ENCODE measurements around the gene HSPB7. TPM values are rescaled to one million over a fixed set of nuclear protein-coding genes. Genes with fewer than 3 reads are reported as not detected.
"Not testable (repeated sequence)": the region's sequence is repeated elsewhere in the genome, so short reads cannot be mapped to it uniquely, and the experiment has no call there.

The HSPB7 gene
- total RNA-seq, 2 donors from 2014 or later: not detected

DNA sequence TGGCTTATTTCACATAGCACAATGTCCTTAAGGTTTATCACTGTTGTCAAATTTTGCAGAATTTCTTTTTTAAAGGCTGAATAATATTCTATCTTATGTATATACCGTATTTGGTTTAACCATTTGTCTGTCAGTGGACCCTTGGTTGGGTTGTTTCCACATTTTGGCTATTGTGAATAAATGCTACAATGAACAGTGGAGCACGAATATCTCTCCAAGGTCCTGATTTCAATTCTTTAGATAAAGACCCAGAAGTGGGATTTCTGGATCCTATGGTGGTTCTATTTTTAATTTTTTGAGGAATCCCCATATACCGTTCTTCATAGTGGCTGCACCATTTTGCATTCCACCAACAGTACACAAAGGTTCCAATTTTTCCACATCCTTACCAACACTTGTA is 36.2 kb downstream of the HSPB7 start:
- H3K9me3 Mint-ChIP-seq: no peaks in the 10 kb centered on the region
- H3K27me3 Mint-ChIP-seq: peaks cover 14 to 16% of the 10 kb centered on the region in 2 donors
- H3K27ac Mint-ChIP-seq: no peak overlapping the region
- peaks cover 8 to 9% of the 10 kb centered on the region in 2 donors for H3K4me1 Mint-ChIP-seq (ENCODE audit: low read depth in 2 of 2)
- no peak for ATAC-seq
- H3K4me3 Mint-ChIP-seq: no peak overlapping the region
- DNase-seq (ENCODE audit: low spot score): no peak
- H3K36me3 Mint-ChIP-seq: no peaks in the 10 kb centered on the region

DNA sequence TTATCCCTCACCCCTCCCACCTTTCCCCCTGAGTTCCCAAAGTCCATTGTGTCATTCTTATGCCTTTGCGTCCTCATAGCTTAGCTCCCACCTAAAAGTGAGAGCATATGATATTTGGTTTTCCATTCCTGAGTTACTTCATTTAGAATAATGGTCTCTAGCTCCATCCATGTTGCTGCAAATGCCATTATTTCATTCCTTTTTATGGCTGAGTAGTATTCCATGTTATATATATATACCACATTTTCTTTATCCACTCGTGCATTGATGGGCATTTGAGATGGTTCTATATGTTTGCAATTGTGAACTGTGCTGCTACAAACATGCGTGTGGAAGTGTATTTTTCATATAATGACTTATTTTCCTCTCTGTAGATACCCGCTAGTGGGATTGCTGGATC is 39.9 kb downstream of the HSPB7 start:
- not testable (repeated sequence) for H3K4me3 Mint-ChIP-seq; H3K9me3 Mint-ChIP-seq; ATAC-seq; H3K27me3 Mint-ChIP-seq; H3K36me3 Mint-ChIP-seq; DNase-seq (ENCODE audit: low spot score); H3K27ac Mint-ChIP-seq
- peaks cover 21 to 24% of the 10 kb centered on the region in 2 donors for H3K4me1 Mint-ChIP-seq (ENCODE audit: low read depth in 2 of 2)

DNA sequence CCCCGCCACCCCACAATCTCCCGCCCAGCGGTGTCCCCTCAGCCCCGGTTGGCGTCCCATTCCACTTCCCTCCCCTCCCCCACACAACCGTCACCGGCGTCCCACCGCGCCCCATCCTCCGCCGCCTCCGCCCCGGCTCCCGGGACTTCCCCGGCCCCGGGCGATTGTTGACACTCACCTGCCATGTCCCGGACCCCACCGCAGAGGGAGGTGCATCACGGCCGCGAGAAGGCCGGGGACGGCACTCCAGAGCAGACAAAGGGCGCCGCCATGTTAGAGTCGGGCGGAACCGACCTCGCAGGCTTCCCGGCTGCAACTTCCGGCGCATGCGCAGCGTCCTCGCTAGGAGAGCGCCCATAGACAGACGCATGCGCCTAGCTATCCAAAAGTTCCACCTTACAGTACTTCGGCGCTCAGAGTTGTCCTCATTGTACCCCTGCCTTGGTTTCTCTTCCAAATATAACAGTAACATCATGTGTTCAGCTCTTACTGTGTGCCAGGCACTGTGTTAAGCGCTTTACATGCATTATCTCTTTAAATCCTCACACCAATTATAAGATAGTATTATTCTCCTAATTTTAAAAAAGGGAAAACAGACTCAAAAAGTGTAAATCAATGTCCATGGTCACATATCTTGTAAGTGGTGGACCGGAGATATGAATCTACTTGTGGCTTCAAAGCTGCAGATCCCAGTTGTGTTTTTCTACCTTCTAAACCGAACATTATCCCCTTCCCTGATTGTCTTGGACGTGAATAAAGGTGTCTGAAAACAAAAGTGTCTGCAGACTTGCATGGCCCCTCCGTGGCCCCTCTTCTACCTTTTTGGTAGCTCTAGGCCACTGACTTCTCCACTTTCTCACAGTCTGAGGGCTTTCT is 41.8 kb downstream of the HSPB7 start, which contains the start of gene ZBTB17:
Gene ZBTB17 (minus strand): TSS at position 297 of the 876 bp plus-strand sequence. CDS start 27,606 bp downstream, outside the sequence.
- peak; percentile 93 to 95 for ATAC-seq
- peak; percentile 95 for DNase-seq (ENCODE audit: low spot score)
- Mint-ChIP-seq H3K4me1 (ENCODE audit: low read depth in 2 of 2) (peaks cover 33 to 37% of the 10 kb centered on the region in 2 donors), H3K4me3 (peak within 1 kb of the TSS; percentile 96), H3K36me3 (peaks cover 14% of the 10 kb centered on the region), H3K27me3 (peaks cover 0 to 5% of the 10 kb centered on the region in 2 donors), H3K9me3 (no peaks in the 10 kb centered on the region), H3K27ac (peak within 1 kb of the TSS; percentile 86 to 95)

DNA sequence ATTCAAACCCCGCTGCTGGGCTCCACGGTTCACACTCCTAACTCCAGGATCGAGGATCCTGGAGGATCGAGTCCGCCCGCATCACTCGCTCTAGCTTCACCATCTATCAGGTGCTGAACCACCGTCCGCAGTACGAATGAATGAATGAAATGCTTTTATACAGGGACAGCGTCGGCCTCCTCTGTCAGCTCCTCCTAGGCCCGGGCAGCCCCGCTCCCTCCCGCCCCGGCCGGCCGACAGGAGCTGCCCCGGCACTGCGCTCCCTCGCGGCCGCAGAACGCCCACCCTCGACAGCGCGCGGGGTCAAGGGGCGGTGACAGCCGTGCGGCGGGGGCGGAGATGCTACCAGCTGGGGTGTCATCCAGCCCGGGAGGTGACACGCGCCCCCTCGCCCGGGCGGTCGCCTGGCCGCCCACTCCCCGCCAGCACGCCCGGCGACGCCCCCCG is 42.5 kb downstream of the HSPB7 start:
- peak overlapping the region; percentile 86 to 95 for H3K27ac Mint-ChIP-seq
- no peaks in the 10 kb centered on the region for H3K9me3 Mint-ChIP-seq
- H3K4me1 Mint-ChIP-seq (ENCODE audit: low read depth in 2 of 2): peaks cover 33 to 41% of the 10 kb centered on the region in 2 donors
- peak; percentile 93 for ATAC-seq
- H3K4me3 Mint-ChIP-seq: peak overlapping the region; percentile 96
- peaks cover 0 to 5% of the 10 kb centered on the region in 2 donors for H3K27me3 Mint-ChIP-seq
- peaks cover 14% of the 10 kb centered on the region for H3K36me3 Mint-ChIP-seq
- peak; percentile 92 for DNase-seq (ENCODE audit: low spot score)

DNA sequence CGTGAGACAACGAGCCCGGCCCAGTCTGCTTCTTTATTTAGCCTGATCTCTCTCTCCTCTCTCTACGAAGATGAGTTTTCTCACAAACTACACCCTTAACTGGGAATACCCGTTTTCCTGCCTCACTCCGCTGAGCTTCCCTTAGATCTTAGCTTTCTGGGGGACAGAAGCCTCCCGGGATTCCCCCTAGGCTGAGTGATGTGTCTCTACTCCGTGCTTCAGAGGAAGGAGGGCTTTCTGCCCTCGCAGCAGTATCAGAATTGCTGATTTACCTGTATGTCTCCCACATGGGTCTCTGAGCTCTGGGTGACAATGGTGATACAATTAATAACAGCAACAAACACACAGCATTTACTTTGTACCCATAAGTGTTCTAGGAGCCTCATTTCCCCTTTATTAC is 43.0 kb downstream of the HSPB7 start:
- H3K4me3 Mint-ChIP-seq: peak overlapping the region; percentile 96
- ATAC-seq (no peak), DNase-seq (ENCODE audit: low spot score) (no peak)
- H3K4me1 Mint-ChIP-seq (ENCODE audit: low read depth in 2 of 2): peaks cover 36 to 45% of the 10 kb centered on the region in 2 donors
- H3K27me3 Mint-ChIP-seq: peaks cover 0 to 5% of the 10 kb centered on the region in 2 donors
- peak overlapping the region; percentile 86 to 95 for H3K27ac Mint-ChIP-seq
- H3K9me3 Mint-ChIP-seq: no peaks in the 10 kb centered on the region
- peaks cover 19% of the 10 kb centered on the region for H3K36me3 Mint-ChIP-seq

DNA sequence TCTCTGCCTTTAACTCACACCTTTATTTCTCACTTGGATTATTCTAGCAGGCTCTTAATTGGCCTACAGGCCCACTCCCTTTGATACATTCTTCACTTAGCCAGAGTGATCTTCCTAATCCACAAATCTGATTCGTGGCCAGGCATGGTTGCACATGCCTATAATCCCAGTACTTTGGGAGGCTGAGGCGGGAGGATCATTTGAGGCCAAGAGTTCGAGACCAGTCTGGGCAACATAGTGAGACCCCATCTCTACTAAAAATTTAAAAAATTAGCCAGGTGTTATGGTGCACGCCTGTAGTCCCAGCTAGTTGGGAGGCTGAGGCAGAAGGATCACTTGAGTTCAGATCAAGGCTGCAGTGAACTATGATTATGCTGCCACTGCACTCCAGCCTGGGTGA is 44.1 kb downstream of the HSPB7 start:
- H3K4me1 Mint-ChIP-seq (ENCODE audit: low read depth in 2 of 2): peaks cover 38 to 46% of the 10 kb centered on the region in 2 donors
- H3K27ac Mint-ChIP-seq: peak overlapping the region in 1 of 2 donors; percentile 32
- H3K27me3 Mint-ChIP-seq: no peaks in the 10 kb centered on the region
- peaks cover 20% of the 10 kb centered on the region for H3K36me3 Mint-ChIP-seq
- no peaks in the 10 kb centered on the region for H3K9me3 Mint-ChIP-seq
- peak overlapping the region; percentile 1 for H3K4me3 Mint-ChIP-seq
- DNase-seq (ENCODE audit: low spot score) (no peak), ATAC-seq (no peak)

DNA sequence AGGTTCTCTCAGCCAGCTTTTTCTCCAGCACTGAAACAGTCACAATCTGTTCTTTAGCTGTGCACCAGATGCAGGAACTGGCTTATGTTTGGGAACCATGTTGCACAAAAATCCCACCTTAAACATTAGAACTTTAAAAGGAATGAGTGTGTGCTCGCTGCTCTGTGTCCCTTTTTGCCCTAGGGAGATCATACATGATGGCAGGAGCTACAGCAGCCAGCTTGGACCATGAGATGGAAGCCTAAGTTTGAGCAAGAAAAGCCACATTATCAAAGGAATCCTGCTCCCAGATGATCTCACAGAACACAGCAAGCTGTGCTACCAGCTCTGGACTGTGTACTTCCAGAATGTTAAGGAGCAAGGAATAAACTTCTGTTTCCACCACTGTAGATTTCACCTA is 45.4 kb downstream of the HSPB7 start:
- H3K4me1 Mint-ChIP-seq (ENCODE audit: low read depth in 2 of 2): peaks cover 49 to 57% of the 10 kb centered on the region in 2 donors
- peaks cover 31% of the 10 kb centered on the region for H3K36me3 Mint-ChIP-seq

DNA sequence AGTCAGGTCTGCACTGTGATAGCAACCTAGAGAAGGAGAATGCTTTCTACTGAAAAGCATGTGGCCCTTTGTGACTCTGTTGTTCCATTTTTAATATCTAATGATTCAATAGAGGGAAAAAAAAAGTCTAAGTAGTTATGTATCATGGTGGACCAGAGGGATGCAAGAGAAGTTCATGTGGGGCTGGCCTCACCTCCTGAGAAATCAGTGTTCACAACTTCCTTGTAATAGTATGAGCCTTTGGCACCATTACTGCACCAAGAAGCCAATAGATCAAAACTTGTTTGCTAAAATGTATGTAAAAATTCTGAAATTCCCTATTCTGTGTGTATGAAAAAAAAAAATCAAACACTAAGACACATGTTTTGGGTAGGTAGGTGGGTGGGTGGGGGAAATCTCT is 46.9 kb downstream of the HSPB7 start:
- no peak overlapping the region for H3K4me3 Mint-ChIP-seq
- peaks cover 54 to 63% of the 10 kb centered on the region in 2 donors for H3K4me1 Mint-ChIP-seq (ENCODE audit: low read depth in 2 of 2)

More for the DNA sequence above, 45.4 kb downstream of the HSPB7 start:
- peak overlapping the region in 1 of 2 donors; percentile 66 for H3K27ac Mint-ChIP-seq
- H3K4me3 Mint-ChIP-seq: peak overlapping the region; percentile 40
- no peaks in the 10 kb centered on the region for H3K9me3 Mint-ChIP-seq
- no peak for DNase-seq (ENCODE audit: low spot score)
- no peak for ATAC-seq
- no peaks in the 10 kb centered on the region for H3K27me3 Mint-ChIP-seq

DNA sequence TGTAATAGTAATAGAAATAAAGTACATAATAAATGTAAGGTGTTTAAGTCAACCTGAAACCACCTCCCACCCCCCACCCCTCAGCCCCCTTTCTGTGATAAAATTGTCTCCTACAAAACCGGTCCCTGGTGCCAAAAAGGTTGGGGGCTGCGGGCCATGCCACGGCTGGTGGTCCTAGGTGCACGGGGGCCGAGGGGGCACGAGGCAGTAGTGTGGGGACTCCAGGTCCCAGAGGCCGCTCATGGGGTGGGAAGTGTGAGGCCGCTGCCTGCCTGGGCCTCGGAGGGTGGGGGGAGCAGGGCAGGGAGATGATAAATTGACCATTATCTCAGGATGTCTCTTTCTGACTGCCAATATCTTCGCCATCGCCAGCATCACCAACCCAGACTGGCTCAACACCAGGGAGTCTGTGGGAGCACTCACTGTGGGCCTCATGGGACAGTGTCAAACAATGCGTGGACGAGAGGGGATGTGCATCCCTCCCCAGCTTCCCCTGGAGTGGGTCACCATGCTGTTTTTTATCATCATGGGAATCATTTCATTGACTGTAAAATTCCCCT is 48.4 kb downstream of the HSPB7 start:
- ATAC-seq: no peak
- H3K36me3 Mint-ChIP-seq: peaks cover 31% of the 10 kb centered on the region
- H3K4me1 Mint-ChIP-seq (ENCODE audit: low read depth in 2 of 2): peaks cover 59 to 69% of the 10 kb centered on the region in 2 donors

More for the DNA sequence above, 46.9 kb downstream of the HSPB7 start:
- DNase-seq (ENCODE audit: low spot score): no peak
- Mint-ChIP-seq H3K36me3 (peaks cover 31% of the 10 kb centered on the region), H3K27me3 (no peaks in the 10 kb centered on the region), H3K27ac (no peak overlapping the region), H3K9me3 (no peaks in the 10 kb centered on the region)
- ATAC-seq: no peak

DNA sequence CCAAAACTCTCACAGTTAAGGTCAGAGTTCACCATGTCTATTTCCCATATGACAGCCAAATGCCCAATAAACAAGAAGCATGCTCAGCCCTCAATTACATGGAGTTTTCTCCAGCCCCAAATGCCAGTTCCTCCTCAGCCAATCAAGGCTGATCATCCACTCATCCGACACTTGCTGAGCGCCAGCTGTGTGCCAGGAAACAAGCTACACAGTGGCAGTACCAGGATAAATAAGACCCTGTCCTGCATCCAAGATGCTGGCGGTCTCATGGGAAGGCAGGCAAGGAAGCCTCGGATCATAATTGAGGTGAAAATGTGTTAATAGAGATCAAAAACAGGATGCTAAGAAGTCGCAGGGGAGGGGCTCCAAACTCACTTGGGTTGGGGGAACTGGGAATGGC is 49.7 kb downstream of the HSPB7 start:
- H3K4me3 Mint-ChIP-seq: peak overlapping the region; percentile 75
- DNase-seq (ENCODE audit: low spot score) (no peak), ATAC-seq (no peak)
- peaks cover 64 to 74% of the 10 kb centered on the region in 2 donors for H3K4me1 Mint-ChIP-seq (ENCODE audit: low read depth in 2 of 2)
- no peaks in the 10 kb centered on the region for H3K9me3 Mint-ChIP-seq
- peak overlapping the region; percentile 98 to 100 for H3K27ac Mint-ChIP-seq
- no peaks in the 10 kb centered on the region for H3K27me3 Mint-ChIP-seq
- H3K36me3 Mint-ChIP-seq: peaks cover 26% of the 10 kb centered on the region

More for the DNA sequence above, 48.4 kb downstream of the HSPB7 start:
- Mint-ChIP-seq H3K9me3 (no peaks in the 10 kb centered on the region), H3K27me3 (no peaks in the 10 kb centered on the region), H3K4me3 (no peak overlapping the region), H3K27ac (peak overlapping the region; percentile 21 to 48)
- no peak for DNase-seq (ENCODE audit: low spot score)

DNA sequence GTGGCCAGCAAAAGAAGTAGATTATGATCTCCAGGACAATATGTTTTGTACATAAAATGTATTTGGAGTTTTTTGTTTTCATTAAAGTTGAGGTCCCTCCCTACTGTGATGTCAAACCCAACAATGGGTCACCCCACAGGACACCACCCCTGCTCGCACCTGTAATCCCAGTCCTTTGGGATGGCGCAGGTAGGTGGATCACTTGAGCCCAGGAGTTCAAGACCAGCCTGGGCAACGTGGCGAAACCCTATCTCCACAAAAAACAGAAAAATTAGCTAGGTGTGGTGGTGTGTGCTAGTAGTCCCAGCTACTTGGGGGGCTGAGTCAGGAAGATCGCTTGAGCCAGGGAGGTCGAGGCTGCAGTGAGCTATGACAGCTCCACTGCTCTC is 50.9 kb downstream of the HSPB7 start:
- peaks cover 55 to 66% of the 10 kb centered on the region in 2 donors for H3K4me1 Mint-ChIP-seq (ENCODE audit: low read depth in 2 of 2)
- DNase-seq (ENCODE audit: low spot score) (no peak), ATAC-seq (no peak)
- peaks cover 17% of the 10 kb centered on the region for H3K36me3 Mint-ChIP-seq
- no peaks in the 10 kb centered on the region for H3K27me3 Mint-ChIP-seq
- peak overlapping the region; percentile 98 to 100 for H3K27ac Mint-ChIP-seq
- no peaks in the 10 kb centered on the region for H3K9me3 Mint-ChIP-seq
- H3K4me3 Mint-ChIP-seq: peak overlapping the region; percentile 75

DNA sequence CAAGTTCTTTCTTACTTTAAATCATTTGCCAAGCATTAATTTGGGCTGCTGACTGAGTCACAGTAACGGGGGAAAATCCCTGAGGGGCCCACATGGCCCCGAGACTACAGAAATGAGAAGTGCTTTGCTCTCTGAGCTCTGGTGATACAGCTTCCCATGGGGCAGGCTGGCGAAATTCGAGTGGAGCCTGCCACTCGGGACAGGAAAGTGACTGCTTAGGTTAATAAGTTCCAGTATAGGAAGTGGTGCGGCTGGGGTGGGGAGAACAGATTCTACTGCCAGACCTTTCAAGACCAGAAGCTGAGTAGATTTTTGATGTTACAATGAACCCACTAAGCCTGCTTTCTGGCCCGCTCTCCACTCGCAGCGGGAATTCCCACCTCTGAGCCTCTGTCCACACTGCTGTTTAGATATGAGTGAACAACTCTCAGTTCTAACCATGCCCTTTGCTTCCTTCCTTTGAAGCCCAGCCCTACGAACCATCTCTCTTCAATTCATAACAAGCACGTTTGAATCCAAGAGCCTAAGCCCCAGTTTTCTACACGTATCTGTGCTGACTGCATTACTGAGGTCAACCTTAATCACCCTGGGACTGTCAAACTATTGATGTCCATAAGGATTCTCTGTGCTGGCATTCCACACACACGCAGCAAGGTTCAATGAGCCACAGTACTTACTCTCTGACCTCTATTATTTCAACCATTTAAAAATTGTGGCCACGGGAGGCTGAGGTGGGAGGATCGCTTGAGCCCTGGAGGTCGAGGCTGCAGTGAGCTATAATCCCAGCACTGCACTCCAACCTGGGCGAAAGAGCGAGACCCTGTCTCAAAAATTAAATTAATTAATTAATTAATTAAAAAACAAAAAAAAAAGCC is 51.5 kb downstream of the HSPB7 start:
- DNase-seq (ENCODE audit: low spot score): peak; percentile 91
- Mint-ChIP-seq H3K27ac (peak overlapping the region; percentile 98 to 100), H3K4me1 (ENCODE audit: low read depth in 2 of 2) (peaks cover 56 to 67% of the 10 kb centered on the region in 2 donors), H3K4me3 (peak overlapping the region; percentile 75), H3K27me3 (no peaks in the 10 kb centered on the region), H3K36me3 (peaks cover 17% of the 10 kb centered on the region), H3K9me3 (no peaks in the 10 kb centered on the region)
- peak; percentile 89 to 92 for ATAC-seq

DNA sequence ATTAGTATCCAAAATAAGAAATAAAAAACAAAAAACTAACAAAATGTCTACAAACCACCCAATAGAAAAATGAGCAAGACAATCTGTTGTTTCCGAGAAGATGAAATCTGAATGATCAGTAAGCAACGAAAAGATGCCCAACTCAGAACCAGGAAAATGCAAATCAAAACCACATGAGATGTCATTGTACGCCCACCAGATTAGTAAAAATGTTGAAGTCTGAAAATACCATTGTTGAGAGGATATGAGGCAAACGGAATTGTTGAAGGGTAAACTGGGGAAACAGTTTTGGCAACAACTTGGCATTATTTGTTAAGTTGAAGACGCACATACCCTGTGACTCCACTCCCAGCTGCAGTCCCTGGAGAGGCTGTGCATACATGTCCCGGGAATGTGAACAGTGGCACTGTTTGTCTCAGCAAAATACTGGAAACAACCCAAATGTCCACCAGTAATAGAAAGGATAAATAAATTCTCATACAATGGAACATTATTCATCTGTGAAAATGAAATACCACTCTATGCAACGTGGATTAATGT is 52.5 kb downstream of the HSPB7 start:
- H3K27ac Mint-ChIP-seq: peak overlapping the region; percentile 98 to 100
- DNase-seq (ENCODE audit: low spot score) (no peak), ATAC-seq (peak; percentile 46 to 49)
- H3K27me3 Mint-ChIP-seq: no peaks in the 10 kb centered on the region
- H3K9me3 Mint-ChIP-seq: no peaks in the 10 kb centered on the region
- H3K4me1 Mint-ChIP-seq (ENCODE audit: low read depth in 2 of 2): peaks cover 60 to 68% of the 10 kb centered on the region in 2 donors
- peak overlapping the region; percentile 75 for H3K4me3 Mint-ChIP-seq
- peaks cover 17% of the 10 kb centered on the region for H3K36me3 Mint-ChIP-seq
